ENCODE measurements around the gene RAB10.
"Not testable (repeated sequence)": the region's sequence is repeated elsewhere in the genome, so short reads cannot be mapped to it uniquely, and the experiment has no call there.

Gene RAB10

GRCh38 chr2:26033818-26034636 is at the start of gene RAB10:
RAB10 (plus strand) TSS chr2:26034084; CDS start chr2:26034609, 525 bp downstream.
- peak; percentile 97 to 98 (median 98) for DNase-seq

- DNase-seq = no peak
These were observed 45.8 kb upstream of the RAB10 start for GRCh38 chr2:25988134-25988533.

- DNase-seq = no peak
These were observed 44.7 kb upstream of the RAB10 start for GRCh38 chr2:25989154-25989553.

- no peak for DNase-seq
These were observed 41.9 kb upstream of the RAB10 start for GRCh38 chr2:25991965-25992364.

- no peak for DNase-seq
These were observed 41.3 kb upstream of the RAB10 start for GRCh38 chr2:25992556-25992955.

GRCh38 chr2:25993049-25993448 is 40.8 kb upstream of the RAB10 start:
- DNase-seq = no peak

- DNase-seq = no peak
These were observed 39.4 kb upstream of the RAB10 start for GRCh38 chr2:25994509-25994908.

- DNase-seq = no peak
These were observed 37.0 kb upstream of the RAB10 start for GRCh38 chr2:25996844-25997243.

- not testable (repeated sequence) for DNase-seq
These were observed 35.0 kb upstream of the RAB10 start for GRCh38 chr2:25998816-25999383.

GRCh38 chr2:25999406-25999805 is 34.5 kb upstream of the RAB10 start:
- DNase-seq = not testable (repeated sequence)

GRCh38 chr2:26000561-26001082 is 33.3 kb upstream of the RAB10 start:
- no peak for DNase-seq

- no peak for DNase-seq
These were observed 32.0 kb upstream of the RAB10 start for GRCh38 chr2:26001743-26002351.

- no peak for DNase-seq
These were observed 31.1 kb upstream of the RAB10 start for GRCh38 chr2:26002632-26003310.

GRCh38 chr2:26008095-26008494 is 25.8 kb upstream of the RAB10 start:
- DNase-seq = no peak

GRCh38 chr2:26008851-26009566 is 24.9 kb upstream of the RAB10 start:
- no peak for DNase-seq

- DNase-seq = no peak
These were observed 24.3 kb upstream of the RAB10 start for GRCh38 chr2:26009567-26009963.

GRCh38 chr2:26010943-26011342 is 22.9 kb upstream of the RAB10 start:
- DNase-seq = no peak

GRCh38 chr2:26011609-26011989 is 22.3 kb upstream of the RAB10 start:
- DNase-seq = no peak

GRCh38 chr2:26011990-26012856 is 21.7 kb upstream of the RAB10 start:
- no peak for DNase-seq

- DNase-seq = no peak
These were observed 20.2 kb upstream of the RAB10 start for GRCh38 chr2:26013668-26014067.

- DNase-seq = no peak
These were observed 17.7 kb upstream of the RAB10 start for GRCh38 chr2:26016012-26016705.
